ENCODE data around the gene ZNF732. TPM values are rescaled to one million over a fixed set of nuclear protein-coding genes. Genes with fewer than 3 reads are reported as not detected.
"Not testable (repeated sequence)": the region's sequence is repeated elsewhere in the genome, so short reads cannot be mapped to it uniquely, and the experiment has no call there.

ZNF732 gene
- total RNA-seq, 2 experiments from 2014 or later = not detected

GRCh38 chr4:242121-242848, 63.0 kb downstream of the ZNF732 start:
- intact Hi-C loops (cut with DNase I, micrococcal nuclease) = loop anchor here (2.0 to 10.0 kb wide), 5 partner anchors 117 to 1043 kb away; partner anchors contain the start of genes IDUA (in 2 of the 2), MAEA (in 1 of the 2), PIGG (in 1 of the 2) and ZNF718 (in 1 of the 2)
- peak overlapping the region; percentile 54 for H3K4me3 ChIP-seq (ENCODE audit: low read length)
- H3K9me3 ChIP-seq (ENCODE audit: control insufficient read depth in 1 of 2, insufficient read depth in 1 of 2, low read length in 2 of 2) = peaks cover 0 to 5% of the 10 kb centered on the region in 2 experiments
- peak; percentile 95 for ATAC-seq (ENCODE audit: poor library complexity)
- no peaks in the 10 kb centered on the region for H3K27me3 ChIP-seq (ENCODE audit: control insufficient read depth in 1 of 2, insufficient read depth in 2 of 2, low read length in 2 of 2)
- Mint-ChIP-seq H3K27me3 (no peaks in the 10 kb centered on the region), H3K36me3 (ENCODE audit: low read depth) (peaks cover 5% of the 10 kb centered on the region), H3K4me3 (peak overlapping the region; percentile 89), H3K4me1 (ENCODE audit: low read depth) (peaks cover 11% of the 10 kb centered on the region), H3K9me3 (no peaks in the 10 kb centered on the region), H3K27ac (peak overlapping the region; percentile 54)
- H3K27ac ChIP-seq (ENCODE audit: low read depth in 1 of 2, low read length in 2 of 2) = peak overlapping the region in 1 of 2 donors; percentile 29
- POLR2A ChIA-PET = interaction anchor here (1.0 to 1.6 kb wide), 3 partner anchors 118 to 232 kb away, joined by 3 to 10 read pairs (median 3); partner anchors contain the start of gene ZNF718
- peak; percentile 40 to 88 (median 59) for DNase-seq
- peaks cover 6% of the 10 kb centered on the region for H3K4me1 ChIP-seq (ENCODE audit: insufficient read depth, low read length)
- TF ChIP-seq CTCF (IDR thresholded peaks at IDR 0.05) = peak; percentile 91
- no peaks in the 10 kb centered on the region for H3K36me3 ChIP-seq (ENCODE audit: insufficient read depth, low read length)
- CTCF ChIA-PET = interaction anchor here (0.6 to 0.9 kb wide), 5 partner anchors 31 to 432 kb away, joined by 3 to 8 read pairs (median 3); partner anchors contain the start of gene MYL5

- H3K4me3 Mint-ChIP-seq = peak overlapping the region; percentile 89
Measured at GRCh38 chr4:241411-241810, 63.9 kb downstream of the ZNF732 start.

GRCh38 chr4:236028-236427, 69.2 kb downstream of the ZNF732 start:
- no peak for DNase-seq
- POLR2A ChIA-PET = no interaction called here
- intact Hi-C loops (cut with DNase I, micrococcal nuclease) = no loop called here
- CTCF ChIA-PET = no interaction called here
- Mint-ChIP-seq H3K27ac (no peak overlapping the region), H3K36me3 (ENCODE audit: low read depth) (peaks cover under 1% of the 10 kb centered on the region), H3K4me1 (ENCODE audit: low read depth) (no peaks in the 10 kb centered on the region), H3K9me3 (peaks cover under 1% of the 10 kb centered on the region), H3K27me3 (no peaks in the 10 kb centered on the region), H3K4me3 (no peak overlapping the region)
- no peak overlapping the region for H3K4me3 ChIP-seq (ENCODE audit: low read length)
- no peak for TF ChIP-seq CTCF (IDR thresholded peaks at IDR 0.05)
- H3K9me3 ChIP-seq (ENCODE audit: control insufficient read depth in 1 of 2, insufficient read depth in 1 of 2, low read length in 2 of 2) = peaks cover 0 to 5% of the 10 kb centered on the region in 2 experiments
- peaks cover 1% of the 10 kb centered on the region for H3K4me1 ChIP-seq (ENCODE audit: insufficient read depth, low read length)
- H3K27ac ChIP-seq (ENCODE audit: low read depth in 1 of 2, low read length in 2 of 2) = no peak overlapping the region
- ATAC-seq (ENCODE audit: poor library complexity) = no peak
- no peaks in the 10 kb centered on the region for H3K27me3 ChIP-seq (ENCODE audit: control insufficient read depth in 1 of 2, insufficient read depth in 2 of 2, low read length in 2 of 2)
- no peaks in the 10 kb centered on the region for H3K36me3 ChIP-seq (ENCODE audit: insufficient read depth, low read length)

More at GRCh38 chr4:241411-241810, 63.9 kb downstream of the ZNF732 start:
- DNase-seq; H3K9me3 Mint-ChIP-seq; H3K36me3 ChIP-seq (ENCODE audit: insufficient read depth, low read length); CTCF ChIA-PET; H3K4me3 ChIP-seq (ENCODE audit: low read length); ATAC-seq (ENCODE audit: poor library complexity); H3K36me3 Mint-ChIP-seq (ENCODE audit: low read depth); H3K4me1 ChIP-seq (ENCODE audit: insufficient read depth, low read length); H3K27me3 ChIP-seq (ENCODE audit: control insufficient read depth in 1 of 2, insufficient read depth in 2 of 2, low read length in 2 of 2); H3K27ac ChIP-seq (ENCODE audit: low read depth in 1 of 2, low read length in 2 of 2); H3K27me3 Mint-ChIP-seq; POLR2A ChIA-PET; H3K9me3 ChIP-seq (ENCODE audit: control insufficient read depth in 1 of 2, insufficient read depth in 1 of 2, low read length in 2 of 2); H3K27ac Mint-ChIP-seq: not testable (repeated sequence)
- intact Hi-C loops (cut with DNase I, micrococcal nuclease) = loop anchor here (10.0 kb wide), 4 partner anchors 253 to 1043 kb away; partner anchors contain the start of genes IDUA (in 2 of the 2), MAEA (in 1 of the 2), PIGG (in 1 of the 2) and ZNF721 (in 1 of the 2)
- peaks cover 11% of the 10 kb centered on the region for H3K4me1 Mint-ChIP-seq (ENCODE audit: low read depth)

Data from CD4-positive, alpha-beta T cell (primary cell).